DND-41 (cell line): ENCODE results near the gene SLC1A3.

Experiments used
- CTCF ChIP-seq: IDR thresholded peaks from 2 replicates; pipeline ENCODE4 v1.5.1; 2012; ENCODE audit warnings: borderline replicate concordance, low read length, moderate library complexity, mild to moderate bottlenecking; ENCODE audit not compliant: poor library complexity, severe bottlenecking; ENCODE audit errors: extremely low read depth
- EZH2 ChIP-seq: IDR thresholded peaks from 3 replicates; pipeline ENCODE4 v1.6.1; 2012; ENCODE audit warnings: borderline replicate concordance, low read depth, mild to moderate bottlenecking, moderate library complexity, low read length, inconsistent platforms; ENCODE audit not compliant: severe bottlenecking

GRCh38 chr5:36613771-36614656, 7.6 kb downstream of the SLC1A3 start:
- TF ChIP-seq CTCF (no peak), EZH2 (no peak)
